Measurements from ENCODE around the gene IGSF21. TPM values are rescaled to one million over a fixed set of nuclear protein-coding genes. Genes with fewer than 3 reads are reported as not detected.
A peak's percentile ranks its signal among the peaks of the same experiment; 100 is the strongest.

Gene IGSF21
- total RNA-seq, 1 experiment from 2014 or later, result 5.2 TPM

DNA sequence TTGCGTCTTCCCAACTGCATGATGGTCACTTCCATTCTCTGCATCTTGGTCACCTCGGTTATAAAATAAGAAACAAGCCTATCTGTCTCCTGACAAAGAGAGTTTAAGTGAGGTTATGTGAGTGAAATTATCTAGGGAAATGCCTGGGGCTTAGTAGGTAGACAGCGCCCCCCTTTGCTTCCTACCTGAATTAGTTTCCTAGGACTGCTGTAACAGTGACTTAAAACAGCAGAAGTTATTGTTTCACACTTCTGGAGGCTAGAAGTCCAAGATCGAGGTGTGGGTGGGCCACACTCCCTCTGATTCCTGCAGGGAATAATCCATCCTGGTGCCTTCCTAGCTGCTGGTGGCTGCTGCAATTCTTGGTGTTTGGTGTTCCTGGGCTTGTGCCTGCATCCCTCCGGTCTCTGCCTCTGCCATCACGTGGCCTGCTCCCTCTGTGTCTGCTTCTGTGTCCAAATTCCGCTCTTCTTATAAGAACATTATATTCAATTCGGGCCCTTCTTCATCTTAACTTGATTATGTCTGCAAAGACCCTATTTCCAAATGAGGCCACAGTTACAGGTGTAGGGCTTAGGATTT is 92.6 kb downstream of the IGSF21 start:
- DNase-seq, result no peak
- H3K79me2 ChIP-seq (ENCODE audit: insufficient read depth, low read length), result no peaks in the 10 kb centered on the region
- no peak overlapping the region for H3K14ac ChIP-seq (ENCODE audit: insufficient read depth, low read length)
- no peak overlapping the region for H2BK20ac ChIP-seq (ENCODE audit: low read depth, low read length, poor library complexity, severe bottlenecking)
- H3K4me1 ChIP-seq (ENCODE audit: insufficient read depth, low read length), result peaks cover 3% of the 10 kb centered on the region; the same call in 1 of the 2 replicates
- H3T11ph ChIP-seq (ENCODE audit: low read length), result no peak overlapping the region
- H3K4ac ChIP-seq (ENCODE audit: low read depth, low read length), result no peak overlapping the region
- Mint-ChIP-seq H3K27ac (peak overlapping the region in 2 of 3 experiments; percentile 6 to 73; a peak in 2 of 7 replicates), H3K9me3 (no peaks in the 10 kb centered on the region), H3K4me3 (no peak overlapping the region), H3K4me1 (peaks cover 32 to 36% of the 10 kb centered on the region in 2 experiments), H3K27me3 (ENCODE audit: low read depth) (no peaks in the 10 kb centered on the region; the same call in 1 of the 2 replicates), H3K36me3 (ENCODE audit: insufficient read depth in 1 of 3, low read depth in 3 of 3) (no peaks in the 10 kb centered on the region)
- no peak overlapping the region for H4K5ac ChIP-seq (ENCODE audit: insufficient read length, low read depth, low read length)
- H3K27me3 ChIP-seq (ENCODE audit: insufficient read depth, low read length), result no peaks in the 10 kb centered on the region
- H3K79me1 ChIP-seq (ENCODE audit: insufficient read depth, low read depth, low read length, poor library complexity, severe bottlenecking), result no peaks in the 10 kb centered on the region
- H2AK5ac ChIP-seq (ENCODE audit: insufficient read length, low read length), result no peak overlapping the region
- H3K23me2 ChIP-seq (ENCODE audit: insufficient read length, low read depth, low read length, poor library complexity, severe bottlenecking), result no peaks in the 10 kb centered on the region
- H3K4me2 ChIP-seq (ENCODE audit: insufficient read depth, insufficient read length, low read length), result no peak overlapping the region
- no peak overlapping the region for H2BK15ac ChIP-seq (ENCODE audit: low read depth, low read length)
- no peaks in the 10 kb centered on the region for H4K20me1 ChIP-seq (ENCODE audit: control insufficient read depth, insufficient read depth, insufficient read length)
- H3K27ac ChIP-seq (ENCODE audit: insufficient read length, low read depth, low read length), result no peak overlapping the region
- TF ChIP-seq CTCF (conservative IDR thresholded peaks at IDR 0.05), result peak; percentile 71
- H3K23ac ChIP-seq (ENCODE audit: insufficient read length, low read depth, low read length), result no peak overlapping the region
- no peak overlapping the region for H3K9ac ChIP-seq (ENCODE audit: extremely low read depth, insufficient read length, low read length)
- H4K8ac ChIP-seq (replicated peaks; ENCODE audit: insufficient read length, low read depth, low read length), result no peak overlapping the region
- no peak overlapping the region for H2BK120ac ChIP-seq (ENCODE audit: low read depth, low read length, poor library complexity, severe bottlenecking)
- no CpG with 5 or more reads among the region's 8 CpGs for WGBS (ENCODE audit: extremely low coverage, insufficient read length, low lambda C conversion rate)
- H3K56ac ChIP-seq (ENCODE audit: insufficient read length, low read depth, low read length), result no peak overlapping the region
- no peak overlapping the region for H2AFZ ChIP-seq (ENCODE audit: low read length)
- no peak overlapping the region for H2BK5ac ChIP-seq (ENCODE audit: insufficient read length, low read length)
- no peak overlapping the region for H4K91ac ChIP-seq (ENCODE audit: insufficient read length, low read depth, low read length)
- H3K9me3 ChIP-seq (ENCODE audit: control insufficient read depth, low read depth, low read length), result no peaks in the 10 kb centered on the region
- no peak overlapping the region for H3K18ac ChIP-seq (ENCODE audit: insufficient read length, low read depth, low read length)
- H2BK12ac ChIP-seq (ENCODE audit: insufficient read length, low read depth, low read length), result no peak overlapping the region

Measured in H9 (cell line).